GM06990 (cell line): Measurements from ENCODE around the gene PRMT9.

Experiments used
- DNase-seq: peaks from one replicate; pipeline ENCODE4 v3.0.0-alpha.2; 2011; ENCODE audit not compliant: insufficient read length; ENCODE audit errors: extremely low read depth
- H3K27me3 ChIP-seq: replicated peaks from 2 replicates; pipeline ENCODE4 v1.6.0; 2011; ENCODE audit warnings: low read length; ENCODE audit not compliant: control insufficient read depth, insufficient read depth
- H3K36me3 ChIP-seq: 2 replicates; pipeline ENCODE4 v1.5.1; 2011; ENCODE audit warnings: low read length; ENCODE audit not compliant: control insufficient read depth, insufficient read depth
- H3K4me3 ChIP-seq: replicated peaks from 2 replicates; pipeline ENCODE4 v1.5.1; 2011; ENCODE audit warnings: low read depth, mild to moderate bottlenecking, control low read depth, low read length
- TF ChIP-seq, protein P1 (sequence below): IDR thresholded peaks from 2 replicates; pipeline ENCODE4 v1.5.1; 2011; ENCODE audit warnings: low read length, control low read depth, mild to moderate bottlenecking, inconsistent platforms; ENCODE audit not compliant: insufficient read depth, poor library complexity, severe bottlenecking

The PRMT9 gene

DNA sequence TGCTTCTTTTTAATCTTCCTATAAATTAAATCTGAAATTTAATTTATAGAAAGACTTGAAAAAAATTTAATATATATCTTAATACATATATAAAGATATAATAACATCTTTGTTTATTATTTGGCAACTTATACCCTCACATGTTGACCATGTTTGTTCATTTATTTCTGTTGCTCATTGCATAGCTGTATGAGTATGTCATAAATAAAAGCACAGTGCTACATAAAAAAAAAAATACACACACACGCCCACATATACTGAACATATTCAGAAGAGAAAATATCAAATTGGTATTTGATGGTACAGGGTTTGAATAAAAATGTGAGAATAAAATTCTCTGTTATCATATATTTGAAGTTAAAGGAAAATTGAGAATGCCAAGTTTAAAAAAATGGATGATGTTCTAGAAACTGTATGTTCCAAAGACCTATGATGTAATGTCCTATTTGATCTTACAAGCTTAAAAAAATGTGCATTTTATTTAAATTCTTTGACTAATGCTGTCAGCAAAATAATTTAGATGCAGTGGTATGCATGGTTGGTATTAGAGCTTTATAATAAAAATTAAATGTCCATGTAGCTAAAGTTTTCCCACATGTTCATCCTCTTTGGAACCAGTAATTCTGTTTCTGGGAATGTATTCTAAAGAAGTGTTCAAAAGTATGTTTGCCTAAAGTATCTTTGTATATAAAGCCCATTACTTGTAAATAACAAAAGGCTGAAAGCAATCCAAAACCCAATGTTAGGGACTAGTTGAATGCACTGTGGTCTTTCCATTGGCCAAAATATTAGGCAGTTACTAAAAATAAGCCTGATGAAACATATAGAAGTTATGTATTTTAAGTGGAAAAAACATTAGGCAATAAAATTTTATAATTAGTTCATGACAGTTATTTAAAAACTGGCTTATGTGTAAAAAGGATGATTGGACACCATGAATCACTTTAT is 53.9 kb downstream of the PRMT9 start:
- Histone ChIP-seq H3K27me3 (no peaks in the 10 kb centered on the region), H3K36me3 (peaks cover 9% of the 10 kb centered on the region)
- DNase-seq, result no peak

DNA sequence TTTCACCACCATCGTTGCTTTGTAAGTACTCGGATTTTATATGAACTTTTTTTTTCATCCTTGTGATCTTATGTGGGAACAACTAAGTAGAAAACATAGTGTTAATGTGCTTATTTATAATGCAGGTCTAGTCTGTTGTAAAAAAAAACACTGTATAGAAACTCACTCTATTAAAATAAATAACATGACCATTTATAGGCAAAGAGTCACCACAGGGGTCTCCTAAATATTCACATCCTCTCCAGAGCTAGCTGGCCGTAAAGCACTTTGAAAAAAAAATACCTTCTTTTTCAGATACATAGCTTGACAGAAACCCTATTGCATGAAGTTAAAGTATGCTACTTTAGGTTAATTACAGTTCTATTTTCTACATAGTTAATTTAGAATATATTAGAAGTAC is 55.5 kb downstream of the PRMT9 start:
- TF ChIP-seq, protein P1, sequence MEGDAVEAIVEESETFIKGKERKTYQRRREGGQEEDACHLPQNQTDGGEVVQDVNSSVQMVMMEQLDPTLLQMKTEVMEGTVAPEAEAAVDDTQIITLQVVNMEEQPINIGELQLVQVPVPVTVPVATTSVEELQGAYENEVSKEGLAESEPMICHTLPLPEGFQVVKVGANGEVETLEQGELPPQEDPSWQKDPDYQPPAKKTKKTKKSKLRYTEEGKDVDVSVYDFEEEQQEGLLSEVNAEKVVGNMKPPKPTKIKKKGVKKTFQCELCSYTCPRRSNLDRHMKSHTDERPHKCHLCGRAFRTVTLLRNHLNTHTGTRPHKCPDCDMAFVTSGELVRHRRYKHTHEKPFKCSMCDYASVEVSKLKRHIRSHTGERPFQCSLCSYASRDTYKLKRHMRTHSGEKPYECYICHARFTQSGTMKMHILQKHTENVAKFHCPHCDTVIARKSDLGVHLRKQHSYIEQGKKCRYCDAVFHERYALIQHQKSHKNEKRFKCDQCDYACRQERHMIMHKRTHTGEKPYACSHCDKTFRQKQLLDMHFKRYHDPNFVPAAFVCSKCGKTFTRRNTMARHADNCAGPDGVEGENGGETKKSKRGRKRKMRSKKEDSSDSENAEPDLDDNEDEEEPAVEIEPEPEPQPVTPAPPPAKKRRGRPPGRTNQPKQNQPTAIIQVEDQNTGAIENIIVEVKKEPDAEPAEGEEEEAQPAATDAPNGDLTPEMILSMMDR, result no peak
- Histone ChIP-seq H3K4me3 (no peak overlapping the region), H3K27me3 (no peaks in the 10 kb centered on the region), H3K36me3 (peaks cover 9% of the 10 kb centered on the region)
- DNase-seq, result no peak

More for the DNA sequence above, 53.9 kb downstream of the PRMT9 start:
- H3K4me3 ChIP-seq, result no peak overlapping the region
- TF ChIP-seq, protein P1, result no peak

- Histone ChIP-seq H3K4me3 (no peak overlapping the region), H3K36me3 (peaks cover 9% of the 10 kb centered on the region), H3K27me3 (no peaks in the 10 kb centered on the region)
- no peak for DNase-seq
- TF ChIP-seq, protein P1, result no peak
These were observed 57.1 kb downstream of the PRMT9 start for GRCh38 chr4:147626903-147627302.

DNA sequence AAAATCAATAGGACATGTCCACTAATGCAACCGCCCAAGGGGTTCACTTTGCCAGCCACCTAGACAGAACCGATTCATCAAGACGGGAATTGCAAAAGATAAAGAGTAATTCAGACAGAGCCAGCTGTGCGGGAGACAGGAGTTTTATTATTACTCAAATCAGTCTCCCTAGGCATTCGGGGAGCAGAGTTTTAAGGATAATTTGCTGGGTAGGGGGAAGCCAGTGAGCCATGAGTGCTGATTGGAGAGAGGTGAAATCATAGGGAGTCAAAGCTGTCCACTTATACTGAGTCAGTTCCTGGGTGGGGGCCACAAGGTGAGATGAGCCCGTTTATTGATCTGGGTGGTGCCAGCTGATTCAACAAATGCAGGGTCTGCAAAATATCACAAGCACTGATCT is 58.2 kb downstream of the PRMT9 start:
- TF ChIP-seq, protein P1, result no peak
- H3K27me3 ChIP-seq, result no peaks in the 10 kb centered on the region
- DNase-seq, result no peak
- no peak overlapping the region for H3K4me3 ChIP-seq
- peaks cover 9% of the 10 kb centered on the region for H3K36me3 ChIP-seq

- no peak for DNase-seq
- Histone ChIP-seq H3K4me3 (no peak overlapping the region), H3K36me3 (peaks cover 2% of the 10 kb centered on the region; the same call in 1 of the 2 replicates), H3K27me3 (no peaks in the 10 kb centered on the region)
- TF ChIP-seq, protein P1, result no peak
These were observed 63.6 kb downstream of the PRMT9 start for GRCh38 chr4:147620315-147620714.
